K562 (cell line): Measurements from ENCODE around the gene RBP7. TPM values are rescaled to one million over a fixed set of nuclear protein-coding genes. Genes with fewer than 3 reads are reported as not detected.

Source experiments
- ATF6 ChIP-seq: sonication (generic); formaldehyde crosslinking; IDR thresholded peaks from 2 replicates; pipeline ENCODE4 v1.4.0; 2020; ENCODE audit warnings: mild to moderate bottlenecking, missing genetic modification reagents
- E2F8 ChIP-seq: fragments of 450-650 bp; IDR thresholded peaks from 2 replicates; pipeline ENCODE4 v1.7.1; 2018; ENCODE audit warnings: mild to moderate bottlenecking, low read depth; ENCODE audit not compliant: partially characterized antibody
- KAT2B ChIP-seq: IDR thresholded peaks from one replicate; pipeline ENCODE4 v1.6.1; 2012; ENCODE audit warnings: low read depth, mild to moderate bottlenecking, control low read depth, inconsistent platforms, low read length, moderate library complexity
- MCM7 ChIP-seq, 2 experiments: fragments of 450-650 bp; IDR thresholded peaks; 2 replicates each; pipeline ENCODE4 v1.6.1; 2016 to 2018
- MXI1 ChIP-seq: IDR thresholded peaks from 2 replicates; pipeline ENCODE4 v1.6.1; 2011; ENCODE audit warnings: low read depth, mild to moderate bottlenecking, improper control_type of control experiment, low read length
- NFATC3 ChIP-seq: fragments of 450-650 bp; IDR thresholded peaks from 2 replicates; pipeline ENCODE4 v1.6.1; 2017; ENCODE audit warnings: mild to moderate bottlenecking
- NR3C1 ChIP-seq: sonication (generic); formaldehyde crosslinking; IDR thresholded peaks from 2 replicates; pipeline ENCODE4 v1.8.1; 2022; ENCODE audit warnings: missing genetic modification reagents
- POU5F1 ChIP-seq: fragments of 150-350 bp; IDR thresholded peaks from 2 replicates; pipeline ENCODE4 v1.6.1; 2014; ENCODE audit warnings: borderline replicate concordance, low read length, low read depth, mild to moderate bottlenecking; ENCODE audit not compliant: partially characterized antibody
- ZFP91 ChIP-seq: sonication (generic); formaldehyde crosslinking; IDR thresholded peaks from 2 replicates; pipeline ENCODE4 v1.8.0; 2022; ENCODE audit warnings: mild to moderate bottlenecking, missing genetic modification reagents
- ZNF174 ChIP-seq: fragments of 250-450 bp; sonication (Bioruptor Pico); IDR thresholded peaks from 2 replicates; pipeline ENCODE4 v1.4.0; 2020; ENCODE audit warnings: mild to moderate bottlenecking
- ZNF280A ChIP-seq: fragments of 450-650 bp; IDR thresholded peaks from 2 replicates; pipeline ENCODE4 v1.6.1; 2018; ENCODE audit warnings: mild to moderate bottlenecking, low read depth; ENCODE audit not compliant: partially characterized antibody
- polyA plus RNA-seq, 8 experiments: library from polyadenylated mRNA; depleted of rRNA in 4 of 8; stranded (reverse) in 5 of 8; unstranded in 3 of 8; fragments of >200 nt; fragmentation: Nextera tagmentation in 2 of 8; fragmentation: Illumina TruSeq in 1 of 8; extraction: Ambion mirVana in 2 of 8; extraction: Trizol in 1 of 8; gene quantifications; 2 replicates each; pipeline versions ENCODE4 v1.2.1 to v1.2.3, GENCODE V29; 2011 to 2014; ENCODE audit warnings: inconsistent platforms in 1 of 8, missing spikeins in 1 of 8
- total RNA-seq, 7 experiments: library from RNA; depleted of rRNA in 6 of 7; stranded (reverse); fragments of >200 nt in 6 of 7; fragmentation: Illumina TruSeq in 2 of 7; extraction: Trizol in 2 of 7; gene quantifications; 2 replicates each; pipeline versions ENCODE4 v1.2.1 to v1.2.3, GENCODE V29; 2011 to 2021; ENCODE audit warnings: low replicate concordance in 1 of 7
- TF ChIP-seq, protein P1 (sequence below): sonication (generic); formaldehyde crosslinking; IDR thresholded peaks from 2 replicates; pipeline ENCODE4 v1.8.0; 2022; ENCODE audit warnings: missing genetic modification reagents, mild to moderate bottlenecking, borderline replicate concordance
- TF ChIP-seq, protein P2 (sequence below): IDR thresholded peaks from 2 replicates; pipeline ENCODE4 v1.6.1; 2011; ENCODE audit warnings: borderline replicate concordance, low read depth, mild to moderate bottlenecking, moderate library complexity, low read length; ENCODE audit not compliant: insufficient read depth, poor library complexity, severe bottlenecking

Gene RBP7
- total and polyA plus RNA-seq, 9 of the 15 experiments (the other 6 are each of a cell fraction or from before 2014, with no cell fraction given) = not detected

DNA sequence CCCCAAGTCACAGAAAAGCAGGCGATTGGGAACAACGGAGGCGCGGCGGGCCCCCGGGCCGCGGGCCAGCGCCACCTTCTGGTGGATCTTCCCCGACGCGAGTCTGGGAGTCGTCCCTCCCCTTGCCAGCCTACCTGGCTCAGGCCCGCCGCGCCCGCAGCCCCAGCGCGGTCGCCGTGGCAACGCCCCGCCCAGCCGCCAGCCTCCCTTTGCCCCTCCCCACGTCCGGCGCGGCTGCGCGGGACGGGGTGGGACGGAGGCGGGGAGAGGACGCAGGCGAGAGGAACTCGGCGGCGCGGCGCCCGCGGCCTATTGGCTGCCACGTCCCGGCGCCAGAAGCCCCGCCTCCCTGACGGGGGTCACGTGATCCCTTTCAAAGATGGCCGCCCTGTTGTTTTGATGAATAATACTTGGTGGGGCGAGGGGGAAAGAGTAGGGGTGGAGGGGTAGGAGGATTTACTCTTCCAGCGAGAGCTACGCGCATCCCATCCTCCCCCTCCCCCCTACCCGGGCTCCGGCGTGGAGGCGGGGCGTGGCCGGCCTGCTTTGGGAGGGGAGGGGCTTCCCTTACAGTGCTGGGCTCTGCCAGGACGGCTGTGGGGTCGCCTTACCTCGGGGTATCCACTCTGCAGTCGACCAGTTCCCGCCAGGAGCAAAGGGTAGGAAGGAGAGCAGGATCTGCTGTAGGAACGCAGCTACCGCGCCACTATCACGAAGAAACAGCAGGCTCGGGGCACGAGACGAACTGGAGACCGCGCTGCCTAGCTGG lies 35.7 kb downstream of the RBP7 start, which contains the start of gene UBE4B (continued):
- TF ChIP-seq ZFP91 (CRISPR knock-in tag) (no peak), NFATC3 (no peak), POU5F1 (no peak), ZNF280A (no peak), NR3C1 (CRISPR knock-in tag) (no peak), MXI1 (peak; percentile 95), MCM7 (IDR thresholded peaks at IDR 0.05) (no peak), ZNF174 (no peak), ATF6 (CRISPR knock-in tag) (0 out of 2 replicates have a peak, but pooled peaks have one; percentile 35), KAT2B (no peak), E2F8 (no peak)
- TF ChIP-seq, protein P1, sequence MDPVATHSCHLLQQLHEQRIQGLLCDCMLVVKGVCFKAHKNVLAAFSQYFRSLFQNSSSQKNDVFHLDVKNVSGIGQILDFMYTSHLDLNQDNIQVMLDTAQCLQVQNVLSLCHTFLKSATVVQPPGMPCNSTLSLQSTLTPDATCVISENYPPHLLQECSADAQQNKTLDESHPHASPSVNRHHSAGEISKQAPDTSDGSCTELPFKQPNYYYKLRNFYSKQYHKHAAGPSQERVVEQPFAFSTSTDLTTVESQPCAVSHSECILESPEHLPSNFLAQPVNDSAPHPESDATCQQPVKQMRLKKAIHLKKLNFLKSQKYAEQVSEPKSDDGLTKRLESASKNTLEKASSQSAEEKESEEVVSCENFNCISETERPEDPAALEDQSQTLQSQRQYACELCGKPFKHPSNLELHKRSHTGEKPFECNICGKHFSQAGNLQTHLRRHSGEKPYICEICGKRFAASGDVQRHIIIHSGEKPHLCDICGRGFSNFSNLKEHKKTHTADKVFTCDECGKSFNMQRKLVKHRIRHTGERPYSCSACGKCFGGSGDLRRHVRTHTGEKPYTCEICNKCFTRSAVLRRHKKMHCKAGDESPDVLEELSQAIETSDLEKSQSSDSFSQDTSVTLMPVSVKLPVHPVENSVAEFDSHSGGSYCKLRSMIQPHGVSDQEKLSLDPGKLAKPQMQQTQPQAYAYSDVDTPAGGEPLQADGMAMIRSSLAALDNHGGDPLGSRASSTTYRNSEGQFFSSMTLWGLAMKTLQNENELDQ = no peak
- TF ChIP-seq, protein P2, sequence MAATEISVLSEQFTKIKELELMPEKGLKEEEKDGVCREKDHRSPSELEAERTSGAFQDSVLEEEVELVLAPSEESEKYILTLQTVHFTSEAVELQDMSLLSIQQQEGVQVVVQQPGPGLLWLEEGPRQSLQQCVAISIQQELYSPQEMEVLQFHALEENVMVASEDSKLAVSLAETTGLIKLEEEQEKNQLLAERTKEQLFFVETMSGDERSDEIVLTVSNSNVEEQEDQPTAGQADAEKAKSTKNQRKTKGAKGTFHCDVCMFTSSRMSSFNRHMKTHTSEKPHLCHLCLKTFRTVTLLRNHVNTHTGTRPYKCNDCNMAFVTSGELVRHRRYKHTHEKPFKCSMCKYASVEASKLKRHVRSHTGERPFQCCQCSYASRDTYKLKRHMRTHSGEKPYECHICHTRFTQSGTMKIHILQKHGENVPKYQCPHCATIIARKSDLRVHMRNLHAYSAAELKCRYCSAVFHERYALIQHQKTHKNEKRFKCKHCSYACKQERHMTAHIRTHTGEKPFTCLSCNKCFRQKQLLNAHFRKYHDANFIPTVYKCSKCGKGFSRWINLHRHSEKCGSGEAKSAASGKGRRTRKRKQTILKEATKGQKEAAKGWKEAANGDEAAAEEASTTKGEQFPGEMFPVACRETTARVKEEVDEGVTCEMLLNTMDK = peak; percentile 72
